IPS-18c (cell line): ENCODE data around the gene PNLDC1.
"Not testable (repeated sequence)": the region's sequence is repeated elsewhere in the genome, so short reads cannot be mapped to it uniquely, and the experiment has no call there.

Source experiments
- H3K4me3 ChIP-seq: 2 replicates; pipeline ENCODE4 v1.7.0; 2013; ENCODE audit warnings: low read depth, mild to moderate bottlenecking, low read length, moderate library complexity; ENCODE audit not compliant: insufficient read depth
- H3K9me3 ChIP-seq: one replicate; pipeline ENCODE4 v1.6.1; 2013; ENCODE audit warnings: mild to moderate bottlenecking, low read length, moderate library complexity; ENCODE audit not compliant: control insufficient read depth, insufficient read depth

Gene PNLDC1

GRCh38 chr6:159831373-159831679 lies 31.2 kb downstream of the PNLDC1 start:
- no peaks in the 10 kb centered on the region for H3K9me3 ChIP-seq
- H3K4me3 ChIP-seq = no peak overlapping the region

- Histone ChIP-seq H3K9me3 (no peaks in the 10 kb centered on the region), H3K4me3 (no peak overlapping the region)
These were observed 32.9 kb downstream of the PNLDC1 start for GRCh38 chr6:159832946-159833345.

- Histone ChIP-seq H3K4me3 (no peak overlapping the region), H3K9me3 (no peaks in the 10 kb centered on the region)
These were observed 33.5 kb downstream of the PNLDC1 start for GRCh38 chr6:159833556-159833955.

- H3K4me3 ChIP-seq = no peak overlapping the region
- H3K9me3 ChIP-seq = no peaks in the 10 kb centered on the region
These were observed 34.0 kb downstream of the PNLDC1 start for GRCh38 chr6:159833997-159834603.

- Histone ChIP-seq H3K4me3 (no peak overlapping the region), H3K9me3 (no peaks in the 10 kb centered on the region)
These were observed 36.8 kb downstream of the PNLDC1 start for GRCh38 chr6:159836718-159837490.

- H3K4me3 ChIP-seq = no peak overlapping the region
- H3K9me3 ChIP-seq = no peaks in the 10 kb centered on the region
These were observed 37.4 kb downstream of the PNLDC1 start for GRCh38 chr6:159837511-159837910.

- no peak overlapping the region for H3K4me3 ChIP-seq
- no peaks in the 10 kb centered on the region for H3K9me3 ChIP-seq
These were observed 38.1 kb downstream of the PNLDC1 start for GRCh38 chr6:159838020-159838744.

- Histone ChIP-seq H3K9me3 (no peaks in the 10 kb centered on the region), H3K4me3 (no peak overlapping the region)
These were observed 42.0 kb downstream of the PNLDC1 start for GRCh38 chr6:159842035-159842434.

GRCh38 chr6:159844737-159845645 lies 44.9 kb downstream of the PNLDC1 start:
- H3K9me3 ChIP-seq = peaks cover 10% of the 10 kb centered on the region
- no peak overlapping the region for H3K4me3 ChIP-seq

GRCh38 chr6:159848552-159848951 lies 48.5 kb downstream of the PNLDC1 start:
- H3K9me3 ChIP-seq = peaks cover 10% of the 10 kb centered on the region
- not testable (repeated sequence) for H3K4me3 ChIP-seq

GRCh38 chr6:159849851-159850250 lies 49.8 kb downstream of the PNLDC1 start:
- peaks cover 10% of the 10 kb centered on the region for H3K9me3 ChIP-seq

GRCh38 chr6:159852877-159853276 lies 52.8 kb downstream of the PNLDC1 start:
- H3K9me3 ChIP-seq = peaks cover 10% of the 10 kb centered on the region
- no peak overlapping the region for H3K4me3 ChIP-seq

More at GRCh38 chr6:159849851-159850250, 49.8 kb downstream of the PNLDC1 start:
- not testable (repeated sequence) for H3K4me3 ChIP-seq

GRCh38 chr6:159853754-159854153 lies 53.7 kb downstream of the PNLDC1 start:
- H3K9me3 ChIP-seq = peaks cover 8% of the 10 kb centered on the region
- H3K4me3 ChIP-seq = no peak overlapping the region

GRCh38 chr6:159854959-159855358 lies 54.9 kb downstream of the PNLDC1 start:
- H3K9me3 ChIP-seq = no peaks in the 10 kb centered on the region
- no peak overlapping the region for H3K4me3 ChIP-seq

GRCh38 chr6:159858259-159858658 lies 58.2 kb downstream of the PNLDC1 start:
- H3K4me3 ChIP-seq = no peak overlapping the region
- no peaks in the 10 kb centered on the region for H3K9me3 ChIP-seq

GRCh38 chr6:159860482-159860881 lies 60.4 kb downstream of the PNLDC1 start:
- Histone ChIP-seq H3K4me3 (no peak overlapping the region), H3K9me3 (no peaks in the 10 kb centered on the region)

GRCh38 chr6:159862103-159862502 lies 62.0 kb downstream of the PNLDC1 start:
- H3K9me3 ChIP-seq = no peaks in the 10 kb centered on the region
- H3K4me3 ChIP-seq = no peak overlapping the region
